LNCAP (cell line): ENCODE results near the gene DHRSX.

Experiments used
- TF ChIP-seq, protein P1 (sequence below): fragments of 450-650 bp; IDR thresholded peaks from 2 replicates; pipeline ENCODE4 v1.5.1; 2017; ENCODE audit warnings: mild to moderate bottlenecking

The DHRSX gene

DNA sequence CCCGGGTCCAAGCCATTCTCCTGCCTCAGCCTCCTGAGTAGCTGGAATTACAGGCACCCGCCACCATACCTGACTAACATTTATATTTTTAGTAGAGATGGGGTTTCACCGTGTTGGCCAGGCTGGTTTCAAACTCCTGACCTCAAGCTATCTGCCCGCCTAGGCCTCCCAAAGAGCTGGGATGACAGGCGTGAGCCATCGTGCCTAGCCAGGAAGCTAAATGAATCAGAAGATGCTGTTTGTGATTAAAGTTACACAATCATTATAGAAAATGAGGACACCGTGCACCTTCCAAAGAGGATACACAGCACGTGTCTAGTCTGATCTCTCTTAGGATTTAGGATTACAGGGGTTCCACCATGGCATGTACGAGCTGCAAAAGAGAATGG lies 99.6 kb downstream of the DHRSX start:
- TF ChIP-seq, protein P1, sequence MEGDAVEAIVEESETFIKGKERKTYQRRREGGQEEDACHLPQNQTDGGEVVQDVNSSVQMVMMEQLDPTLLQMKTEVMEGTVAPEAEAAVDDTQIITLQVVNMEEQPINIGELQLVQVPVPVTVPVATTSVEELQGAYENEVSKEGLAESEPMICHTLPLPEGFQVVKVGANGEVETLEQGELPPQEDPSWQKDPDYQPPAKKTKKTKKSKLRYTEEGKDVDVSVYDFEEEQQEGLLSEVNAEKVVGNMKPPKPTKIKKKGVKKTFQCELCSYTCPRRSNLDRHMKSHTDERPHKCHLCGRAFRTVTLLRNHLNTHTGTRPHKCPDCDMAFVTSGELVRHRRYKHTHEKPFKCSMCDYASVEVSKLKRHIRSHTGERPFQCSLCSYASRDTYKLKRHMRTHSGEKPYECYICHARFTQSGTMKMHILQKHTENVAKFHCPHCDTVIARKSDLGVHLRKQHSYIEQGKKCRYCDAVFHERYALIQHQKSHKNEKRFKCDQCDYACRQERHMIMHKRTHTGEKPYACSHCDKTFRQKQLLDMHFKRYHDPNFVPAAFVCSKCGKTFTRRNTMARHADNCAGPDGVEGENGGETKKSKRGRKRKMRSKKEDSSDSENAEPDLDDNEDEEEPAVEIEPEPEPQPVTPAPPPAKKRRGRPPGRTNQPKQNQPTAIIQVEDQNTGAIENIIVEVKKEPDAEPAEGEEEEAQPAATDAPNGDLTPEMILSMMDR = no peak

DNA sequence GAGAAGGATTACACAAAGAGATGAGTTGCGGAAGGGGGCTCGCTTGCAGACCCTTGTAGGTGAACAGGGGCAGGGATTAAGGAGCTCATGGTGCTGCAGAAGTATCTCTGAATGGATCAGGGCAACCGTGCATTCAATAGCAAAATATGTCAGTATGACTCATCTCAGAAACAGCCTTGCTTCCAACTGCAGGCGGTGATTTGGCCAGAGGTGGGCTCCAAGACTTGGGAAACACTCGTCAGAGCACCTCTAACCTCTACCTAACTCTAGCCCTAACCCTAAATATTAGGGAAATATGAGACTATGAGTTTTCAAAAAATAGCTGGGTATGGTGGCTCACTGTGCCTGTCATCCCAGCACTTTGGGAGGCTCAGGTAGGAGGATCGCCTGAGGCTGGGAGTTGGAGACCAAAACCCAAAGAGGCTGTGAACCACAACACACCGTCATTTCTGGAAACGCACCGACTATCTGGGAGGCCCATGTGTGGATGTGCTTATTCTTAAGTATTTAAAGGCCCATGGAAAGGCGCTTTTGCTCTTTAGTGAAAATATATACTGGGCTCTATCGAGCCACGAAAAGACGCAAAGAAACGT lies 102.6 kb downstream of the DHRSX start:
- TF ChIP-seq, protein P1 = no peak

DNA sequence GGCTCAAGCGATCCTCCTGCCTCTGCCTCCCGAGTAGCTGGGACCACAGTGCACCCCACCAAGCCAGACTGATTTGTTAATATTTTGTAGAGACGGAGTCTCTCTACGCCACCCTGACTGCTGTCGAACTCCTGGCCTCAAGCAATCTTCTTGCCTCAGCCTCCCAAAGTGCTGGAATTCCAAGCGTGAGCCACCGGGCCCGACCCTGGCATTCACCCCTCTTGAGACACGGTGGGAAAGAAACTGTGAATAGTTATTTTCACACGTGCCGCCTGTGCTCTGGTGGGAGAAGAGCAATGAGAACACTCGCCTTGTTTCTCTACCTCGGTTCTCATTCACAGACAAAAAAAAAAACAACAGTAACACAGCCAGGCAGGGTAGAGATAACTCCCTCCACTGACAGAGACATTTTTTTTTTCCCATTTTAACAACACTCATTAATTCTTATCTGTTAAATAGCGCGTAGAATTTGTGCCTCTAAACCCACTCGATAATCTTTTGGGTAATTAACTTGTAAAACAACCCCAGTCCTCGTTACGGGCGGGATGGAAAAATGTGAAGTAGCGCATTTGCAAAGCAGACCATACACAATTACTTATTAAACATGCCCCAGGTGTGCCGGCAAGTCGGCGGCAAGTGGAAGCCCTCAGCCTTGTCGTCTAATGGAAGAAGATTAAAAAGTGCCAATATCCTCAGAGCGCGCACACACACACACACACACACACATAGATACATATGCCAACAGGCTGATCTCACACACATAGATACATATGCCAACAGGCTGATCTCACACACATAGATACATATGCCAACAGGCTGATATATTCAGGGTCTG lies 103.3 kb downstream of the DHRSX start:
- TF ChIP-seq, protein P1 = no peak

DNA sequence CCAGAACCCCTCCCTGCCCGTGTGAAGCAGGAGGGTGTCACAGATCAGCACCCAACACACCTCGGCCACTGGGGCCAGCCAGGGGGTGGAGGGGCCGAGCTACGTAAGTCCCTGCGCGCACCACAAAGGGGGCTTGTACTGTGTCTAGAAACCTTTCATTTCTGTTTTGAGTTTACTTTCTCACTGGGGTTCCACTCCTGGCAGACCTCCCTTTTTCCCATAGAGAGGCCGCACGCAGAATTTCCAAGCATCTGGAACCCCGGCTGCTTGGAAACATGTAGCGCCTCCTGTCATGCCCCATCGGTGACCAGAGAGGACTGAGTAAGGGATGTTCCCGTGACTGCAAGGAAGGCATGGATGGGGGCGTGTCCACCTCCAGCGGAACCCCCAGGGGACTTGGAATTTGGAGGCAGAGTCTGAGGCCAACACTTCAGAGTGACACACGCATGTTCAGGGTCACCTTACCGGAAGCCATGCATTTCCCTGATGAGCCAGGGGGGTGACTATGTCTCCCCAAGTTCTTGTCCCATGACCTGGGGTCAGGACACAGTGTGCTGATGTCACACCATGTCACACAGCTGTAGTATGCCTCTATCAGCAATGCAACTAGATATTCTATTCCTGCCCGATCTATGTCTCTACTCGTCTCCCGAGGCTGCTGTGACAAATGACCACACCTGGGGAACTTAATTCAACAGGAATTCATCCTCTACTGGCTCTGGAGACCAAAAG lies 105.3 kb downstream of the DHRSX start:
- TF ChIP-seq, protein P1 = no peak

DNA sequence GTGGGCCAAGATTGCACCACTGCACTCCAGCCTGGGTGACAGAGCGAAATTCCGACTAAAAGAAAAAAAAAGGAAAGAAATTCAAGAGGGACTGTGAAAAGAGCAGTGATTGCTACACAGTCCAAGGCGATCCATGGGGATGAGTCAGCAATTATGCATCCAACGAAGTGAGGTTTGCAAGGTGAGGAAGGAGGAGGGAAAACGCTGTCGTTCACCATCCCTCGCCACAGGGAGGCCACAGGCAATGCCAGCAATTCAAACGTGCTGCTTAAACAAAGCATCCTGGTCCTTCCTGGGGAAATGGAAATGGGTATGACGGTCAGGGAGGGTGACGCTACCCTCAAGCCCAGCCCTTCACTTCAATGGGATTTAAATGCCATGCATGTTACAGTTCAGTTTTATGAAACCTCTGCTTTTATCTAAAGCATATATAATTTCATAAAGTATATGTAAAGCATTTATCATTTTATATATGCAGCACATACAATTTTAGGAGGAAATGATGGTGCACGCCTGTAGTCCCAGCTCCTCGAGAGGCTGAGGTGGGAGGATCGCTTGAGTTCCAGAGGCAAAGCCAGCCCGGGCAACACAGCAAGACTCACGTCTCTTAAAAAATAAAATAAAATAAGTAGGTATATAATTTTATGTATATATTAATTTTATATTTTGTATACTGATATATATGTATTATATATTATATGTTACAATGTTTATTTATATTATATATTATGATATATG lies 108.7 kb downstream of the DHRSX start:
- TF ChIP-seq, protein P1 = no peak

DNA sequence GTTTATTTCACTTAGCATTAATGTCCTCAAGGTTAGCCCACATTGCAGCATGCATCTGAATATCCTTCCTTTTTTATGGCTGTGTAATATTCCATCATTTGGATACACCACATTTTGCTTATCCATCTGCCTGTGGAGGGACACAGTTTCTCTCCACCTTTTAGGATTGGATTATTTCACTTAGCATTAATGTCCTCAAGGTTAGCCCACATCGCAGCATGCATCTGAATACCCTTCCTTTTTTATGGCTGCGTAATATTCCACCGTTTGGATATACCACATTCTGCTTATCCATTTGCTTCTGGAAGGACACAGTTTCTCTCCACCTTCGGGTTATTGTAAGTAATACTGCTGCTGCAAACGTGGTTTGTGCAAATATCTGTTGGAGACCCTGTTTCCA lies 110.0 kb downstream of the DHRSX start:
- TF ChIP-seq, protein P1 = no peak

DNA sequence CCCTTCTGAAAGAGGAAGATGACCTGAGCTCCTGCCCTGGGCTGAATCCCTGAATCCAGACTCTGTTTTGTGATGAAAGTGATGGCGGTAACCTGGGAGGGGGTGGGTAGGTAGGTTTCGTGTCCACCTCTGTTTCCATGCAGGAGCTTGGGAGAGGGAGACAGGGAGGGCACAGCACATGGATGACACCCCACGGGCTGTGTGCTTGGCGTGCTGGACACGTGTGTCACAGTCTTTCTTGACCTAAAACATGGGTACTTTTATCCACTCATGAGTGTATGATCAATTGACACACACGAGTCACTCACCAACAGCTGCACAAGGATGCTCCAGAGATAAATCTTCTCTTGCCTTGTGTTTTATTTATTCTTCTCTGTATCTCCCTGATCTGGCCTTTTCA lies 111.5 kb downstream of the DHRSX start:
- TF ChIP-seq, protein P1 = no peak
